Naive B cell (primary cell): ENCODE results near the gene KDM2B. TPM values are rescaled to one million over a fixed set of nuclear protein-coding genes. Genes with fewer than 3 reads are reported as not detected.

ENCODE experiments used
- ATAC-seq, 2 donors: fragments of 150-1000 bp; cut with Tn5 transposase; 2 replicates each; pipeline ENCODE4 v1.10.0; 2021; ENCODE audit warnings: low read depth in 2 of 2, mild to moderate bottlenecking in 2 of 2, moderate library complexity in 2 of 2
- DNase-seq: peaks from one replicate; pipeline ENCODE4 v3.0.0; 2022
- H3K27ac Mint-ChIP-seq, 6 donors: one replicate each; pipeline ENCODE4 v1.8.0; 2020 to 2022; ENCODE audit warnings: mild to moderate bottlenecking in 6 of 6, mixed read lengths in 6 of 6, moderate library complexity in 5 of 6, inconsistent platforms in 2 of 6
- H3K27me3 Mint-ChIP-seq, 3 donors: one replicate each; pipeline ENCODE4 v1.8.0; 2021 to 2022; ENCODE audit warnings: mixed read lengths in 3 of 3, mild to moderate bottlenecking in 1 of 3
- H3K36me3 Mint-ChIP-seq, 2 donors: one replicate each; pipeline ENCODE4 v1.8.0; 2020 to 2022; ENCODE audit warnings: mixed read lengths in 2 of 2, inconsistent platforms in 1 of 2, mild to moderate bottlenecking in 1 of 2
- H3K4me1 Mint-ChIP-seq, 3 donors: one replicate each; pipeline ENCODE4 v1.8.0; 2020 to 2022; ENCODE audit warnings: mixed read lengths in 3 of 3, inconsistent platforms in 1 of 3, mild to moderate bottlenecking in 1 of 3, moderate library complexity in 1 of 3
- H3K4me3 Mint-ChIP-seq, 8 donors: one replicate each; pipeline ENCODE4 v1.8.0; 2020 to 2022; ENCODE audit warnings: mild to moderate bottlenecking in 8 of 8, mixed read lengths in 8 of 8, moderate library complexity in 8 of 8, inconsistent platforms in 2 of 8
- H3K9me3 Mint-ChIP-seq, 7 donors: one replicate each; pipeline ENCODE4 v1.8.0; 2020 to 2022; ENCODE audit warnings: mixed read lengths in 7 of 7, mild to moderate bottlenecking in 5 of 7, inconsistent platforms in 2 of 7, moderate library complexity in 1 of 7
- polyA plus RNA-seq, 6 donors: library from polyadenylated mRNA; unstranded; fragments of 300-500 nt; fragmentation: Illumina TruSeq; gene quantifications; one replicate each; pipeline ENCODE4 v1.2.3, GENCODE V29; 2021; ENCODE audit warnings: low read depth in 6 of 6

The KDM2B gene
- polyA plus RNA-seq, 6 donors from 2014 or later: 25.5 to 46.5 (median 31.0) TPM

GRCh38 chr12:121537814-121538698 lies 42.8 kb downstream of the KDM2B start:
- no peaks in the 10 kb centered on the region for H3K9me3 Mint-ChIP-seq
- DNase-seq (peak; percentile 39), ATAC-seq (peak; percentile 13 to 24)
- H3K4me1 Mint-ChIP-seq: peaks cover 43 to 65% (median 58%) of the 10 kb centered on the region in 3 donors
- no peaks in the 10 kb centered on the region for H3K27me3 Mint-ChIP-seq
- H3K36me3 Mint-ChIP-seq: no peaks in the 10 kb centered on the region
- peak overlapping the region; percentile 81 to 95 (median 92) for H3K4me3 Mint-ChIP-seq
- peak overlapping the region; percentile 90 to 99 (median 96) for H3K27ac Mint-ChIP-seq

DNA sequence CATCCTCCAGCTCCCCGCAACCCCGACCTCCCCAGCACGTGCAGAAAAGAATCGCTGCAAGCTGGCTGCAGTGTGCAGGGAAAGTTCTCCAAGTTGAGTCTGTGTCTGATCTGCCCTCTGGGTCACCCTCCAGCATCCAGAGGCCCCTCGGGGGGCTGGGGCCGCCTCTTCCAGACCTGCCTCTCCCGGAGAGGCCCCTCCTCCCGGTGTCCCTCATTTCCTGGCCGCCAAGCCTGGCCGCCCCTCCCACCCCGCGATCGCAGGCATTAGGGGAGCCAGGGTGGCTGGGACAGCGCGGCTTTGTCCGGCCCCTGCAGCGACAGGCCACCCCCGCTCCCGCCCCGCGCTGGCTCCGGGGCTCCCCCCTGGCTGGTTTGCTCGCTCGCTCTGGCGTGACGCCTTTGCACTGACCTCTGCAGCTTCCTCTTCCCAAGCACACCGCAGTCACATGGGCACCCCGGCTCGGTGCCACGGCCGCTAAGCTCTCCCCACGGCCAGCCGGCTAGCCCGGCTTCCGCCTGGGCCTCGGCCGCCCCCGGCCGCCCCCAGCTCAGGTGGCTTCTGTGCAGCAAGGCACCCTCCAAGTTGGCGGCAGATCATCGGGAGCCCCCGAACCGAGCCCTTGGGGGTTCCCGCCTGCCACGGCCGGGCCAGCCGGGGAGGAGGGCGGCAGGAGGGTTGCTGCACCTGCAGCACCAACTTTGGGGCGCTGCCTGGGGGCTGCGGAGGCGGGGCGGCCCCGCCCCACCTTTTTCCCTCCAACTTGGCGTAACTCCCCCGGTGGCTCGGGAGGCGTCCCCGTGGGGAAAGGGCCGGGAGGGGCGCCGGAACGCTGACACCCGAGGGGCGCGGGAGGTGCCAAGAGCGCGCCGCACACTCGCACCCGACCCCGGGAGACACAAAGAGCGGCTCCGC lies 43.7 kb downstream of the KDM2B start:
- Mint-ChIP-seq H3K27ac (peak overlapping the region; percentile 96 to 99 (median 99)), H3K4me1 (peaks cover 45 to 70% (median 66%) of the 10 kb centered on the region in 3 donors), H3K36me3 (no peaks in the 10 kb centered on the region), H3K9me3 (no peaks in the 10 kb centered on the region), H3K27me3 (no peaks in the 10 kb centered on the region), H3K4me3 (peak overlapping the region; percentile 74 to 94 (median 90))
- ATAC-seq (peak; percentile 51 to 55), DNase-seq (peak; percentile 86)

GRCh38 chr12:121536054-121536898 lies 44.5 kb downstream of the KDM2B start:
- H3K9me3 Mint-ChIP-seq: no peaks in the 10 kb centered on the region
- DNase-seq: peak; percentile 84
- H3K4me3 Mint-ChIP-seq: peak overlapping the region; percentile 74 to 94 (median 90)
- peak; percentile 57 to 60 for ATAC-seq
- H3K27me3 Mint-ChIP-seq: no peaks in the 10 kb centered on the region
- peaks cover 51 to 71% (median 66%) of the 10 kb centered on the region in 3 donors for H3K4me1 Mint-ChIP-seq
- H3K36me3 Mint-ChIP-seq: peaks cover 0 to 3% of the 10 kb centered on the region in 2 donors
- H3K27ac Mint-ChIP-seq: peak overlapping the region; percentile 96 to 99 (median 99)

DNA sequence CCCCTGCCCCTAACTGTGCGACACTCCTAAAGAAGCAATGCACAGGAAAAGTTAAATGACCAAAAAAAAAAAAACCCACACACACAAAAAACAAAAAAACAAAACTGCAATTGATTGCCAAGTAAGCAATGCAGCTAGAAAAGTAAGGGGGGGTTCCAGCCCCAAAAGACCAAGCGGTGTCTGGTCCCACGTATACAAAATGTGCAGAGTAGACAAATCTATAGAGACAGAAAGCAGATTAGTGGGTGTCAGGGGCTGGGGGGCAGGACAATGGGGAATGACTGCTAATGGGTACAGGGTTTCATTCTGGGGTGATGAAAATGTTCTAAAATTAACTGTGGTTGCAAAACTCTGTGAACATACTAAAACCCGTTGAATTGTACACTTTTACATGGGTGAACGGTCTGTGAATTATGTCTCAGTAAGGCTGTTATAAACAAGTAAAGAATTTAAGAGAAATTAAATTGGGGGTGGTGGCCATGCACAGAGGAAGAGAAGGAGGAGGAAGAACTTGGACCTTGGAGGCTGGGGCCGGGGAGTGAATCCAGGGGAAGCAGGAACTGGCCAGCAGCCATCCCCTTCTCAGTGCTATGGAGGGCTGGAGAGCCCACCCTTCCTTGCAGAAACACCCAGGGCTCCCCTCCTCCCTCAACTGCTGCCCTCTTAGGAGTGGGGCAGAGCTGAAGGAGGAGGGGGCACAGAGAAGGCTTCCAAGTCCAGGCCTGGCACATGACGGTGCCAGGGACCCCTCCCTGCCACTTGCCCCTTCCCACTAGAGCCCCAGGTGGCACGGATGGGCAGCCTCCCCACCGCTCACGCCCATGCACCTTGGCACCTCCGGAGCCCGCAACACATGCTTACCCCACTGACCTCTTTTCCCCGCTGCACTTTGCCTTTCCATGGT lies 45.4 kb downstream of the KDM2B start:
- no peaks in the 10 kb centered on the region for H3K27me3 Mint-ChIP-seq
- H3K4me3 Mint-ChIP-seq: peak overlapping the region; percentile 74 to 94 (median 90)
- peak overlapping the region; percentile 96 to 99 (median 99) for H3K27ac Mint-ChIP-seq
- H3K9me3 Mint-ChIP-seq: no peaks in the 10 kb centered on the region
- H3K4me1 Mint-ChIP-seq: peaks cover 60 to 79% (median 75%) of the 10 kb centered on the region in 3 donors
- ATAC-seq: no peak
- H3K36me3 Mint-ChIP-seq: peaks cover 0 to 4% of the 10 kb centered on the region in 2 donors
- DNase-seq: peak; percentile 26

- H3K9me3 Mint-ChIP-seq: no peaks in the 10 kb centered on the region
- peak; percentile 18 to 27 for ATAC-seq
- H3K4me3 Mint-ChIP-seq: peak overlapping the region; percentile 74 to 94 (median 87)
- H3K36me3 Mint-ChIP-seq: peaks cover 0 to 4% of the 10 kb centered on the region in 2 donors
- H3K27me3 Mint-ChIP-seq: no peaks in the 10 kb centered on the region
- peak; percentile 80 for DNase-seq
- peaks cover 57 to 78% (median 73%) of the 10 kb centered on the region in 3 donors for H3K4me1 Mint-ChIP-seq
- peak overlapping the region; percentile 96 to 99 (median 98) for H3K27ac Mint-ChIP-seq
These were observed 46.2 kb downstream of the KDM2B start for GRCh38 chr12:121534495-121535148.

DNA sequence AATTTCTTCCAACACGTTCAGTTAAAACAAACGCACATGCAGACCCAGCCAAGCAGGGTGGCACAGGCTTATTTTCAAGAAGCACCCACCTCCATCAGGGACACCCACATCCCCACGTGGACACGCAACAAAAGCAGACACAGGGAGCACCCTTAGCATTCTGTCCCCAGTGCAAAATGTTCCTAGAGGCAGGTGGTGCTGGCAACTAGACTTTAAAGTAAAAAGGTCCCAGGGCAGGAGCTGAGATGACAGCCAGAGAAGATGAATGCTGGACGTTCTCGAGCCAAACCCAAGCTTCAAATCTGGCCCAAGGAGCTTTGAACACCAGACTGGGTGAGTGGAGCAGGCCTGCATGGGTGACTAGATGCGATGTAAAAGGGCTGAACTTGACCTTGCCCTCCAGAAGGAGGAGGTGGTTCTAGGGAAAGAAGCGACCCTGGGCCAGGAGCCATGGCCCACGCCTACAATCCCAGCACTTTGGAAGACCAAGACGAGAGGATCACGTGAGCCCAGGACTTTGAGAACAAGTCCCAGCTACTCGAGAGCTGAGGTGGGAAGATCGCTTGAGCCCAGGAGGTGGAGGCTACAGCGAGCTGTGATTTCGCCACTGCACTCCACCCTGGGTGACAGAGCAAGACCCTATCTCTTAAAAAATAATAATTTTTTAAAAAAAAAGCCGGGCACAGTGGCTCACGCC lies 47.3 kb downstream of the KDM2B start:
- peak overlapping the region; percentile 12 to 94 (median 58) for H3K4me3 Mint-ChIP-seq

GRCh38 chr12:121532503-121533393 lies 48.1 kb downstream of the KDM2B start:
- DNase-seq: no peak
- H3K36me3 Mint-ChIP-seq: peaks cover 0 to 10% of the 10 kb centered on the region in 2 donors
- H3K27ac Mint-ChIP-seq: peak overlapping the region; percentile 78 to 98 (median 92)
- no peaks in the 10 kb centered on the region for H3K27me3 Mint-ChIP-seq
- peaks cover 47 to 79% (median 76%) of the 10 kb centered on the region in 3 donors for H3K4me1 Mint-ChIP-seq
- H3K9me3 Mint-ChIP-seq: no peaks in the 10 kb centered on the region
- peak overlapping the region in 4 of 8 donors; percentile 26 to 61 (median 54) for H3K4me3 Mint-ChIP-seq
- ATAC-seq: no peak

More for the DNA sequence above, 47.3 kb downstream of the KDM2B start:
- no peaks in the 10 kb centered on the region for H3K9me3 Mint-ChIP-seq
- no peak for DNase-seq
- ATAC-seq: no peak
- H3K4me1 Mint-ChIP-seq: peaks cover 52 to 82% (median 78%) of the 10 kb centered on the region in 3 donors
- H3K27ac Mint-ChIP-seq: peak overlapping the region; percentile 12 to 98 (median 80)
- peaks cover 0 to 10% of the 10 kb centered on the region in 2 donors for H3K36me3 Mint-ChIP-seq
- H3K27me3 Mint-ChIP-seq: no peaks in the 10 kb centered on the region

DNA sequence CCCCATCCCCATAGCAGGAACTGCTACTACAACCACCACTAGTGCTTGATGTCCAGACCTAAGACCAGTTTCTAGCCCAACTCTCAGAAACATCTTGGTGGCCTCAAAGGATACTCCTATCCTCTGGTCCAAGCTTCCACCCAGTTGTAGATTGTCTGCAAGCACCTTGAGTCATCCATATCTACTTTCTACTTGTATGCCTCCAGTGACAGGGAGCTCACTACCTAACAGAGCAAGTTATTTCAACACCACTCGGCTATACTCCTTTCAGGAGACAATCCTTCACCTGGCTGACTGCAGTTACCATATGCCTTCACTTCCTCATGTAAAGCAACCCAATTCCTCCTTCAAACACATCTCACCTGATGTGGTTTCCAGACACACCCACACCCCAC lies 49.5 kb downstream of the KDM2B start:
- no peak for DNase-seq
- Mint-ChIP-seq H3K27me3 (no peaks in the 10 kb centered on the region), H3K4me3 (peak overlapping the region in 7 of 8 donors; percentile 25 to 83 (median 61)), H3K27ac (peak overlapping the region; percentile 89 to 96 (median 94)), H3K9me3 (no peaks in the 10 kb centered on the region), H3K36me3 (peaks cover 0 to 10% of the 10 kb centered on the region in 2 donors), H3K4me1 (peaks cover 43 to 72% (median 70%) of the 10 kb centered on the region in 3 donors)
- no peak for ATAC-seq

DNA sequence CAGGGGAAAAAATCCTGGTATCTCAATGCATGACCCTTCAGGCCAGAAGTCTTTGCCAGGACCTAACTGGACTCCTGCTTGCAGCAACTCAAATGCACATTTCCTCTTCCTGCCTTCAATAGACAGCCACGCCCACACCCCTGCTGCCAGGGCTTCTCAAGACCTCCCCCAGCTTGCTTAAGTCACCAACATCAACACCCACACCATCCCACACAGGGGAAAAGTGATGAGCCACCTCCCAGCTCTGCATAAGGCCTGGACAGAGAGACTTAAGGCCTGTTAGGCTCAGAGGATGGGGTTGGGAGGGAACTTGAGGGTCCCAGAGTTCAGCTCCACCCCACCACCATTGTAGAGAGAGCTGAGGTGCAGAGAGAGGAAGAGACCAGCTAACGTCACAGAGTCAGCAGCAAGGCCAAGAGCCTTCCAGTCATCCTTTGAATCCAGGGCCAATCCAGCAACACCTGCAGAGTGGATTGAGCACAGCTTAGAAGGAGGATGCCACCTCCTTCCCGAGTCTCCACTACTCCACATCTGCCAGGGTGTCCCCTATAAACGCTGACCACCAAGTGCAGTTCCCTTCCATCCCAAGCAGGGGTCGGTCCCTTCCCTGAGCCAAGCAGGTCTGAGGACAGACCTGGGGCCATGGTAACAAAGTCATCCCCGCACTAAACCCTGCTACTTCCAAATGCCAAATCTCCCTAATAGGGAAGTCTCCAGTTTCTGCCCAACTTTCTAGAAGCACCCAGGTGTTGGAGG lies 50.0 kb downstream of the KDM2B start:
- H3K27ac Mint-ChIP-seq: peak overlapping the region; percentile 89 to 96 (median 94)
- ATAC-seq: peak; percentile 60 to 64
- H3K4me1 Mint-ChIP-seq: peaks cover 37 to 67% (median 64%) of the 10 kb centered on the region in 3 donors
- peak overlapping the region; percentile 25 to 83 (median 62) for H3K4me3 Mint-ChIP-seq
- H3K36me3 Mint-ChIP-seq: peaks cover 0 to 10% of the 10 kb centered on the region in 2 donors
- no peaks in the 10 kb centered on the region for H3K9me3 Mint-ChIP-seq
- peak; percentile 66 for DNase-seq
- H3K27me3 Mint-ChIP-seq: no peaks in the 10 kb centered on the region
